Fibroblast of upper back skin (primary cell): Measurements from ENCODE around the gene SAMD4A.

Experiments used
- DNase-seq: peaks from one replicate; pipeline ENCODE4 v3.0.0-alpha.2; 2013

SAMD4A gene

GRCh38 chr14:54709867-54710266 is 142.9 kb downstream of the SAMD4A start:
- DNase-seq: no peak

DNA sequence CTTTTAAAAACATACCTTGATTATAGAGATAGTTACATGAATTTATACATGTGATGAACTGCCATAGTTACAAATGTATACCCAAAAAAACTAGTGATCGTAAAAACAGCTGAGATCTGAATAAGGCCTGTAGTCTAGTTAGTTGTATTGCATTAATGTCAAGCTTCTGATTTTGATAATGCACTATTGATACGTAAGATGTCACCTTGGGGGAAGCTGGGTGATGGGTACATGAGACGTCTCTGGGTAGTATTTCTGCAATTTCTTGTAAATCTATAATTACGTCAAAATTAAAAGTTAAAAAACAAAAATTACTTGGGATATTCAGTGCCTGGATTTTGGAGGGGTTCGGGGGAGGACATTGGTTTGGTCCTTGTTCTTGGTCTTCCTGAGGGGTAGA is 144.4 kb downstream of the SAMD4A start:
- DNase-seq: no peak

DNA sequence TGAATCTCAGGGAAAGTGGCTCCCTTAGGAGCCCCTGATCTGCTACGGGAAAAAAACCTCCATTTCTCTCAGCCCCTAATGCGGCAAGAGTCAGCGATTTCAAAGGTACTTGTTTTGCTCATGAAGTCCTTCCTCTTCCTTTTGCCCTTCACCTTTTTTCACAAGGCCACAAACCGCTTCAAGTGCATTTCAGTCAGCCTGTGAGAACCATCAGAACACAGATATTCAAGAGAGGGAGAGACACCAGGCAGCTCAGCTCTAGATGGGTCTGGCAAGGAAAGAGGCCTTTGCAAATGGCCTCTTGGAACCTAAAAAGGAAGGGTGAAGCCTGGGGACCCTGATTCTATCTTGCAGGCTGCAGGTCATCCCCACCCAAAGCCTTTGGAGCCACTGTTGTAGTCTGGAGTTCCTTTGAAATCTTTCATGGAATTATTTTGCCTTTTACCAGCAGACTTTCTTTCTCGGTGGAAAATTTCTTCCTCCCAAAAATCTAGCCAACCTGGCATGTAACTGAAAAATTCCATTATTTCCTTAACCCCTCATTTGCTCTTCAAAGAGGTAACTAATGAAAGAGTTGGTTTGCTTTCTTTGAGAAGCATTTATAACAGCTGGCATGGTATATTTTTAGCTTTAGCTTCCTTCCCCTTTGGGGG is 145.0 kb downstream of the SAMD4A start:
- no peak for DNase-seq

GRCh38 chr14:54712465-54713200 is 145.7 kb downstream of the SAMD4A start:
- peak; percentile 49 for DNase-seq

- DNase-seq: peak; percentile 93
Observed at GRCh38 chr14:54713379-54713778, 146.5 kb downstream of the SAMD4A start.

DNA sequence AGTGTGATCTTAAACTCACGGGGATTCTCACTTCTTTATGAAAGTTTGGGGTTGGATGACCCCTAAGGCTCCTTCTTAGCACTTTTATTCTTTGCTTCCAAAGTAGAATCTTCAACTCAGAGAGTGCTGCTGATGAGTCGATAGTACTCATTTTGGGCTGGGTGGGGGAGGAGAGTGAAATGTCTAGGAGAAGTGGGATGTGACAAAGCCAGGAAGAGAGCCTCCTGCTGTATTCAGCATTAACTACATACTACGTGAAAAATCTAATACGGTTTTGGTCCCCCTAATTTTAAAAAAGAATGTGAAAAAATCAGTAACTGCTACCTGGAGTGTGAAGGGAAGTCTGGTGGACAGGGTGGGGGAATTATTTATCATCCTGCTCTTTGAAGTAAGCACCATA is 148.3 kb downstream of the SAMD4A start:
- DNase-seq: peak; percentile 61

GRCh38 chr14:54715811-54716210 is 148.9 kb downstream of the SAMD4A start:
- peak; percentile 62 for DNase-seq

GRCh38 chr14:54716862-54717261 is 149.9 kb downstream of the SAMD4A start:
- DNase-seq: no peak

DNA sequence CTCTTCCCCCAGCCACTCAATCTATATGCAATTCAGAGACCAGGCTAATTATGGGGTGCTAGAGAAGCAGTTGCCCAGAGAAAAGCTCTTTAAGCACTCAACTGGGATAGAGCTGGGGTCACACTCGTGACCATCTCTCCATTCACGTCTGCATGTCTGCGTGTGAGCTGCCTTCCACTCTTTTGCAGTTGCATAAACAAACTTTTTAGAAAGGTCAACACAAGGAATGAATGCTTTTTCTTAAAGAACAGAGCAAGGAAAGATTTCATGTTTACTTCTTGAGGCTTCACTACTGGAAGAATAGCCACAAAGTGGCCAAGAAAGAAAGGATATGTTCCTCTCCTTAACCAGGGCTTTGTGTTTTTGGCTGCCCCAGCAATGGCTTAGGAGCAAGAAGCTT is 151.1 kb downstream of the SAMD4A start:
- no peak for DNase-seq

- no peak for DNase-seq
Observed at GRCh38 chr14:54719406-54719805, 152.5 kb downstream of the SAMD4A start.

DNA sequence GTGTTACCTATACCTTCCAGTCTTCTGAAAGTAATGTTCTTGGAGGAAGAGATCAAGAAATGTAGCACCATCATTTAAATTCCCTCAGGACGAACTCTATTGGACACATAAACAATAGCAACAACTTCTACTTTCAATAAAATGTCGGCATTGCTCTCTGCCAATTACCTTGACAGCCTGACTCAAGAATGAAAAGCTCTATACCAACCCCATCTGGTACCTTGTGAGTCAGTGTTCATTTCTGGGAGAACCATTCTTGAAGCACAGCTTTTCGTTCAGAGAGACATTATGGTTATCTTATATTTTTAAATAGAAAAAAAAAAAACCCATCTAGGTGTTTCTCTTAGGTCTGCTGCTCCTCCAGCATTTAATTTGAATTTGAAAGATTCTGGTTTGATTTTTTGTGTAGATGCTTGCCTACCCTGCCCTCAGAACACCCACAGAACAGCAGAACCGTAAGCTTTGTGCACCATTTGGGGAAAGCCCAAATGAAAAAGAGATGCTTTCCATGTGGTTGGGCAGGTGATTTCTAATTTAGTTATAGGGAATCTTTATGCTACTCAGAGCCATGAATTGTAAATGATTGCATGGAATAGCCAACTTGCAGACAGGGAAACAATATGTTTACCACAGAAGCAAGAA is 156.0 kb downstream of the SAMD4A start:
- DNase-seq: peak; percentile 60

DNA sequence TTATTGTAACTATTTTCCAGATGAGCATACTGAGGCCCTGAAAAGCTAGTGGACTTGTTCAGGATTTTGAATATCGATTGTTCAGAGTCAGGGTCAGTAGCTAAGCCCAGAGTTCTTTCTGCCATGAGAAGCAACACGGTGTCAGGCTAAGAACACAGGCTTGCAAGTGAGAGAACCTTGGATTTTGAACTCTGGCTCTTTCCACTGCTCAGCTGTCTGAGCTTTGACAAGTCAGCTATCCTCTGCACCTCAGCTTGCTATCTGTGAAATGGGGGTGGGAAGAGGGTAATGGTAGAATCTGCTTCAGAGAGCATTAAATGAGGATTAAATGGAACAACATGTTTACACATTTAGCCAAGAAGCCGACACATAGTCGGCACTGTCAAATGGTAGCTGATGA is 157.2 kb downstream of the SAMD4A start:
- no peak for DNase-seq

DNA sequence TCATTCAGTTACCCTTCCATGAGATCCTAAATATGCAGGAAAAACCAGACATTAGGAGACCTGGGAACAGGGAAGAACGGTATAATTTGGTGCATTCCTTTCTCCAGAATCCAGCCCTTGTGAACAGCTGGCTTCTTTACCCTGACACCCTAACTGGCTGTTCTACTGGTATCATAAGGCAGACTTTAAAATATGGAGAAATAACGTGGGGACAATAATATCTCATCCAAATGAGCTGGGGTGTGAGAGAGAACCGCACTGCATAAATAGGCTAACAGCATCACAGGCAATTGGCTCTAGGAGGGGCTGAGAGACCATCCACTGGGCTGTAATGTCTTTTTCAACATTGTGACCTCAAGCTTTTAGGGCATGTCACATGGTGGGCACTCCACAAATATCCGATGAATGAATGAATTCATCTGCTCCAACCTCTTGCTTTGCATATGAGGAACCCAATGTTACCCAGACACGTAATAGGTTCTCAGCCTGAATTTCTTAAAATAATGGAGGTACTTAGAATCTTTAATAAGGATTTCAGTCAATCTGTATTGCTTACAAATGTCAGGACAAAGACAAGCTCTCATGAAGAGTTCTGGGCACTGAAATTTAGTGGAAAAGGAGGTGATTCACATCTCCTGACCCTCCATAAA is 157.9 kb downstream of the SAMD4A start:
- DNase-seq: no peak

- no peak for DNase-seq
Observed at GRCh38 chr14:54725998-54726397, 159.1 kb downstream of the SAMD4A start.

DNA sequence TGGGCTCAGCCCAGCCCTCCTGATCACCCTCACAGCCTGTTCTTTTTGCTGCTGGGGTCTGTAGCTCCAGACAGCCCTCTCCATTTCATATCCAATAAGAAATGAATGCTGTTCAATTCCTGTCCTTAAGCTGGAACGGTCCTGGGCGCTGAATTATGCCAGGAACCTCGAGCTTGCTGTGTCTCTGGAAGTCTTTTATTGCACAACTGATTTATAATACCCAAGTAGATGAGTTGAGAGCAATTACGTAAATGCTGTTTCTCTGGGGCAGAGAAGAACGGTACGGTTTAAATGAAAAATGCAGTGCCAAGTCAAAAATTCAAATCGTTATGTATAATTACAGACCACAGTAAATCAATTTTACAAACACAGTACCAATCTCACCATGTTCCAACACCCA is 161.0 kb downstream of the SAMD4A start:
- peak; percentile 21 for DNase-seq

GRCh38 chr14:54728700-54729527 is 162.0 kb downstream of the SAMD4A start:
- peak; percentile 30 for DNase-seq

DNA sequence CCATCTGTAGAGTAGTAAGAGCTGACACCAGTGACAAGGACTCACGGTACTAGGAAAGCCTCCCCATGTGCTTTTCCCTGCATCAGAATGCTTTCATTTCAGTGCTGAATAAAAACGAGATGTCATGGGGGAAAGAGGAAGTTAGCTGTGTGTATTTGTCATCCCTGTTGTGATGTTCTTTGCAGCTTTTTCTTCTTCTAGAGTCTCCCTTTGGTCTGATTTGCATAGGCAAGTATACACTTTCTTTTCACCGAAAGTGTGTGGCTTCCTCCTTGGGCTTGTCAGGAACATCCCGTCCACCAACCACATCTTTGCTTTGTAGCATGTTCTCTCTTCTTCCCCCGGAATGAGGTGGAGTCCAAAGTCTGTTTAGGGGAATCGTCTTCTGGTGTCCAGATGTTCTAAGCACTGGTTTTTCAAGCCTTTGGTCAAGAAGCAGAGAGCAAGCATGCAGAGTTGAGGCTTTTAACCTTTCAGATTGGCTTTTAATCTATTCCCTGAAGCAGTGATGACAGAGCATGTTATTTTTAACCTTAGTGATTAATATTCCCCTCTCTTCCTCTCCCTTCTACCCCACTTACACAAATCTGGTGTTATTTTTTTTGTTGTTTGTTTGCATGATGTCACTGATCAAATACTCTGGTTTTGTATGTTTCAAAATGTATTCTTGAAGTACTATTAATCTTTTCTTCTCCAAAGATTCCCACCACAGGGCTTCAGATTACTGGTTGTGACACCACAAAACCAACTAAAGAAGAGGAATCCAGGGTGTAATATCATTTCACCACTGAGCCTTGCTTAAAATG is 163.4 kb downstream of the SAMD4A start:
- DNase-seq: peak; percentile 93

- no peak for DNase-seq
Observed at GRCh38 chr14:54734966-54735365, 168.0 kb downstream of the SAMD4A start.

GRCh38 chr14:54735424-54735823 is 168.5 kb downstream of the SAMD4A start:
- no peak for DNase-seq

GRCh38 chr14:54737132-54737711 is 170.3 kb downstream of the SAMD4A start:
- DNase-seq: peak; percentile 75

DNA sequence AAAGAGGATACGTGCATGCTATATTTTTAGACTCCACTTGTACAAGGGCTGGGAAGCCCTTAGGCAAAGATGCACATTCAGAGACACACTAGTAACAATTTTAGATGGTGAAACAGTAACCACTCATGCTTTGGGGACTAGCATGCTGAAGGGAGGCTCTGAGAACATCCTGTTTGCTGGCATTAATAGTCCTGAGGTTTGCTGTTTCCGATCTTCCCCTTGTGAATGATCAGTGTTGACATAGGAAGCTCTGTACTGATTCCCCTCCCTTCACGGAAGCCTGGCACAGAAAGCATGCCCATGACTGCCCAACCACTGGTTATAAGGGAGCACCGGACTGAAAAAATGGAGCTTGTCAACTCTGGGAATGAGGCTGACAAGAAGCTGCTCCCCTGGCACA is 171.1 kb downstream of the SAMD4A start:
- no peak for DNase-seq
